B cell (primary cell): ENCODE measurements around the gene NFASC. TPM values are rescaled to one million over a fixed set of nuclear protein-coding genes. Genes with fewer than 3 reads are reported as not detected.

ENCODE experiments used
- ATAC-seq: fragments of 200-7000 bp; cut with Tn5 transposase; one replicate; pipeline ENCODE4 v1.10.0; 2021; ENCODE audit warnings: low read depth, mild to moderate bottlenecking, moderate number of reproducible peaks, moderate library complexity
- CTCF ChIA-PET: fragments of 350-600 bp; sonication (Branson Sonifier 250); formaldehyde crosslinking; loops from one replicate; lab custom pipeline; 2021; ENCODE audit warnings: antibody characterized with exemption, inconsistent platforms; lab: Charles Lee
- POLR2A ChIA-PET: fragments of 350-600 bp; sonication (Branson Sonifier 250); formaldehyde crosslinking; loops from one replicate; lab custom pipeline; 2021; ENCODE audit warnings: antibody characterized with exemption; lab: Charles Lee
- DNase-seq: peaks from one replicate; pipeline ENCODE4 v3.0.0; 2013
- H2AFZ ChIP-seq: 2 replicates; pipeline ENCODE4 v1.6.1; 2012; ENCODE audit warnings: mild to moderate bottlenecking, low read depth, low read length; ENCODE audit not compliant: insufficient read depth, poor library complexity, severe bottlenecking
- H3K27ac ChIP-seq, 2 donors: 1 replicate in 1 of 2; 2 replicates in 1 of 2; pipeline ENCODE4 v1.5.1; 2012 to 2013; ENCODE audit warnings: low read length in 2 of 2, mild to moderate bottlenecking in 2 of 2, moderate library complexity in 1 of 2
- H3K27me3 ChIP-seq, 4 experiments: fragments of 200-600 bp in 1 of 4; sonication (generic) in 1 of 4; replicated peaks in 1 of 4; 1 replicate in 2 of 4; 2 replicates in 2 of 4; pipeline versions ENCODE4 v1.6.1 to v1.7.0; 2013 to 2016; ENCODE audit warnings: low read length in 3 of 4, mild to moderate bottlenecking in 2 of 4, mixed read lengths in 1 of 4, moderate library complexity in 1 of 4; ENCODE audit not compliant: insufficient read depth in 4 of 4, control insufficient read depth in 3 of 4; ENCODE audit errors: control extremely low read depth in 1 of 4
- H3K36me3 ChIP-seq, 2 experiments: replicated peaks in 1 of 2; 1 replicate in 1 of 2; 2 replicates in 1 of 2; pipeline versions ENCODE4 v1.6.1 to v1.7.1; 2013; ENCODE audit warnings: low read length in 1 of 2; ENCODE audit not compliant: insufficient read depth in 2 of 2, control insufficient read depth in 1 of 2; ENCODE audit errors: control extremely low read depth in 1 of 2, extremely low read depth in 1 of 2
- H3K4me1 ChIP-seq, 2 donors: fragments of 200-600 bp in 1 of 2; sonication (generic) in 1 of 2; 1 replicate in 1 of 2; 2 replicates in 1 of 2; pipeline versions ENCODE4 v1.5.1 to v1.6.1; 2013 to 2017; ENCODE audit warnings: low read length in 2 of 2; ENCODE audit not compliant: control insufficient read depth in 2 of 2, insufficient read depth in 2 of 2
- H3K4me2 ChIP-seq: replicated peaks from 2 replicates; pipeline ENCODE3; 2012; ENCODE audit warnings: mild to moderate bottlenecking, low read depth, low read length; ENCODE audit not compliant: poor library complexity, severe bottlenecking
- H3K4me3 ChIP-seq, 5 experiments: fragments of 200-600 bp in 1 of 5; sonication (generic) in 1 of 5; 1 replicate in 3 of 5; 2 replicates in 2 of 5; pipeline versions ENCODE4 v1.5.1 to v1.7.0; 2011 to 2016; ENCODE audit warnings: low read length in 4 of 5, mild to moderate bottlenecking in 4 of 5, low read depth in 2 of 5, control low read depth in 1 of 5, moderate library complexity in 1 of 5; ENCODE audit not compliant: insufficient read depth in 1 of 5; ENCODE audit errors: control extremely low read depth in 1 of 5, extremely low read depth in 1 of 5
- H3K79me2 ChIP-seq: fragments of 200-600 bp; sonication (generic); one replicate; pipeline ENCODE4 v1.6.0; 2016; ENCODE audit warnings: low read length; ENCODE audit not compliant: control insufficient read depth, insufficient read depth
- H3K9ac ChIP-seq: fragments of 200-600 bp; sonication (generic); 2 replicates; pipeline ENCODE4 v1.6.1; 2017; ENCODE audit warnings: mild to moderate bottlenecking, low read length, moderate library complexity
- H3K9me3 ChIP-seq, 3 donors: one replicate each; pipeline versions ENCODE4 v1.6.1 to v1.7.1; 2013; ENCODE audit warnings: low read length in 2 of 3; ENCODE audit not compliant: control insufficient read depth in 2 of 3, insufficient read depth in 1 of 3; ENCODE audit errors: control extremely low read depth in 1 of 3
- H4K20me1 ChIP-seq: 2 replicates; pipeline ENCODE4 v1.6.0; 2012; ENCODE audit warnings: mild to moderate bottlenecking, low read length; ENCODE audit not compliant: insufficient read depth, control insufficient read depth, poor library complexity, severe bottlenecking
- H3K27ac Mint-ChIP-seq: one replicate; pipeline ENCODE4 v1.8.0; 2021; ENCODE audit warnings: mixed read lengths
- H3K27me3 Mint-ChIP-seq: one replicate; pipeline ENCODE4 v1.8.0; 2021; ENCODE audit warnings: mixed read lengths
- H3K4me1 Mint-ChIP-seq: one replicate; pipeline ENCODE4 v1.8.0; 2021; ENCODE audit warnings: mixed read lengths
- H3K4me3 Mint-ChIP-seq: one replicate; pipeline ENCODE4 v1.8.0; 2021; ENCODE audit warnings: mixed read lengths
- H3K9me3 Mint-ChIP-seq: one replicate; pipeline ENCODE4 v1.8.0; 2022; ENCODE audit warnings: mixed read lengths; ENCODE audit not compliant: insufficient read depth
- CTCF ChIP-seq: fragments of 200-600 bp; IDR thresholded peaks from one replicate; pipeline ENCODE4 v1.8.0; 2022; ENCODE audit warnings: antibody characterized with exemption, mild to moderate bottlenecking
- EZH2 ChIP-seq: IDR thresholded peaks from 2 replicates; pipeline ENCODE4 v1.6.1; 2012; ENCODE audit warnings: borderline replicate concordance, low read depth, mild to moderate bottlenecking, moderate library complexity, low read length; ENCODE audit not compliant: insufficient read depth, poor library complexity, severe bottlenecking
- WGBS: methylation state at CpG from one replicate; pipeline ENCODE4 v1.1.5; 2013; ENCODE audit warnings: missing lambda C conversion rate; ENCODE audit not compliant: insufficient coverage; 5-methylcytosine and 5-hydroxymethylcytosine counted together
- intact Hi-C: fragments of 100-400 bp; cut with micrococcal nuclease; formaldehyde crosslinking; loops from one replicate; pipeline ENCODE4 v1.10.0; 2022
- polyA plus RNA-seq: library from polyadenylated mRNA; depleted of rRNA; stranded (reverse); fragments of >200 nt; gene quantifications from 2 replicates; pipeline ENCODE4 v1.2.3, GENCODE V29; 2012
- total RNA-seq, 2 donors: library from RNA; stranded (reverse); fragments of 120-200 nt in 1 of 2; gene quantifications; 1 replicate in 1 of 2; 2 replicates in 1 of 2; pipeline versions ENCODE4 v1.2.3 to v1.2.4, GENCODE V29; 2013 to 2022

Gene NFASC
- total and polyA plus RNA-seq, 2 donors (not counting 1 experiment from before 2014, with no cell fraction given), result 0.06 to 0.39 TPM

DNA sequence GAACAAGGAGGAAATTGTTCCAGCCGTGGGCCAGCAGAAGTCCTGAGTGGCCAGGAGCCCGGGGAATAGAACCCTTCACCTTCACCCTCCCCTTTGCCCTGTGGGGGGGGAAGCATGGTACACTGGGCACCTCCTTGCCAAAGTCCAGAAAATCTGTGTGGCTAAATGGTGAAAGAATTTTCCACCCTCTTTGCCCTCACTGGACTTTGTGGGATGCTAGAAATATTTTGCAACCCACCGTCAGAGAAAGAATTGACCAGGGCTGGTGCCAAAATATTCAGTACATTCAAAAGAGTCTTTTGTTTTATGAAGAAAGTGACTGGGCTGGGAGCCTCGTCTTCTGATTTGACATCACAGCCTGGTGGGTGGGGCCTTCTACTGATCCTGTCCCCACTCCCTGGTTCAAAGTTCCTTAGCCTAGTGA, 14.6 kb downstream of the NFASC start:
- Histone ChIP-seq H3K4me2 (no peak overlapping the region), H3K4me3 (no peak overlapping the region), H4K20me1 (no peaks in the 10 kb centered on the region), H3K36me3 (no peaks in the 10 kb centered on the region), H3K9ac (no peak overlapping the region), H3K79me2 (no peaks in the 10 kb centered on the region), H3K9me3 (no peaks in the 10 kb centered on the region), H3K27ac (no peak overlapping the region), H3K4me1 (peaks cover 11% of the 10 kb centered on the region in 2 donors), H2AFZ (no peak overlapping the region), H3K27me3 (no peaks in the 10 kb centered on the region)
- POLR2A ChIA-PET, result no interaction called here
- no peak overlapping the region for H3K4me3 Mint-ChIP-seq
- CTCF ChIA-PET, result no interaction called here
- no peak for DNase-seq
- H3K9me3 Mint-ChIP-seq, result no peaks in the 10 kb centered on the region
- peaks cover 9% of the 10 kb centered on the region for H3K4me1 Mint-ChIP-seq
- no CpG with 5 or more reads among the region's 4 CpGs for WGBS
- TF ChIP-seq CTCF (no peak), EZH2 (no peak)
- no peak for ATAC-seq
- intact Hi-C loops, result no loop called here
- H3K27me3 Mint-ChIP-seq, result peaks cover 13% of the 10 kb centered on the region
- no peak overlapping the region for H3K27ac Mint-ChIP-seq

DNA sequence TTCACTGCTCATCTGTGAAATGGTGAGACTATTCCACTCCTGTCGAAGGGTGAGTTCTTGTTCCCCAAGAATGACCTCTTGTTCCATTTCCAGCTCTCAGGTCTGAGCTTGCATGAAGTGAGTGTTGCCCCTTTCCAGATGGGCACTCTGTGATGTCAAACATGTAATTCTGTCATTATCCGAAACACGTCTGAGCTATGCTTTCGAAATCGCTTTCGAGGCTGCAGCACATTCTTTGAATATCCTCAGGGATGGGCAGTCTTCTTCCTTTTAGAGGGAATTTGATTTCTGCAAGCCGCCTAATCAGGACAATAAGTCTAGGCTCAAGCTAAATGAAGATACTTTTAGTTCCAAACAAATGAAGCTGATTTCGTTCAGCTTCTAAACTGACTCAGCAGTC, 15.1 kb downstream of the NFASC start:
- Histone ChIP-seq H3K4me2 (no peak overlapping the region), H3K4me3 (no peak overlapping the region), H3K36me3 (no peaks in the 10 kb centered on the region), H3K9ac (no peak overlapping the region), H3K4me1 (peaks cover 11% of the 10 kb centered on the region in 2 donors), H3K9me3 (no peaks in the 10 kb centered on the region), H2AFZ (no peak overlapping the region), H3K79me2 (no peaks in the 10 kb centered on the region), H3K27ac (no peak overlapping the region), H4K20me1 (no peaks in the 10 kb centered on the region), H3K27me3 (no peaks in the 10 kb centered on the region)
- ATAC-seq (no peak), DNase-seq (no peak)
- WGBS, result 90% methylated on average over 7 of the region's 8 CpGs
- Mint-ChIP-seq H3K4me1 (peaks cover 10% of the 10 kb centered on the region), H3K9me3 (no peaks in the 10 kb centered on the region), H3K27ac (no peak overlapping the region), H3K27me3 (peaks cover 13% of the 10 kb centered on the region), H3K4me3 (no peak overlapping the region)
- ChIA-PET CTCF (no interaction called here), POLR2A (no interaction called here)
- intact Hi-C loops, result no loop called here
- no peak for TF ChIP-seq CTCF
- no peak for TF ChIP-seq EZH2
